ENCODE data around the gene LAT.
"Not testable (repeated sequence)": the region's sequence is repeated elsewhere in the genome, so short reads cannot be mapped to it uniquely, and the experiment has no call there.

LAT gene

GRCh38 chr16:28977703-28978662 lies 6.9 kb upstream of the LAT start:
- in situ Hi-C loops (cut with MboI; ENCODE audit: low sequenced_read_pairs) = no loop called here

- in situ Hi-C loops (cut with MboI; ENCODE audit: low sequenced_read_pairs) = not testable (repeated sequence)
Measured at GRCh38 chr16:28980330-28980729, 4.5 kb upstream of the LAT start.

GRCh38 chr16:28980929-28981328 lies 3.9 kb upstream of the LAT start:
- in situ Hi-C loops (cut with MboI; ENCODE audit: low sequenced_read_pairs) = no loop called here

GRCh38 chr16:28981517-28981916 lies 3.3 kb upstream of the LAT start:
- in situ Hi-C loops (cut with MboI; ENCODE audit: low sequenced_read_pairs) = no loop called here

GRCh38 chr16:28982418-28982817 lies 2.4 kb upstream of the LAT start:
- in situ Hi-C loops (cut with MboI; ENCODE audit: low sequenced_read_pairs) = no loop called here

GRCh38 chr16:28982949-28983348 lies 1.9 kb upstream of the LAT start:
- in situ Hi-C loops (cut with MboI; ENCODE audit: low sequenced_read_pairs) = no loop called here

GRCh38 chr16:28983644-28984043 lies 1.2 kb upstream of the LAT start:
- in situ Hi-C loops (cut with MboI; ENCODE audit: low sequenced_read_pairs) = no loop called here

- in situ Hi-C loops (cut with MboI; ENCODE audit: low sequenced_read_pairs) = no loop called here
Measured at GRCh38 chr16:28984091-28984490, 761 bp upstream of the LAT start.

- in situ Hi-C loops (cut with MboI; ENCODE audit: low sequenced_read_pairs) = no loop called here
Measured at GRCh38 chr16:28985211-28986041, 574 bp downstream of the LAT start.

GRCh38 chr16:28986046-28986445 lies 1.2 kb downstream of the LAT start:
- in situ Hi-C loops (cut with MboI; ENCODE audit: low sequenced_read_pairs) = no loop called here

GRCh38 chr16:28986492-28986891 lies 1.6 kb downstream of the LAT start:
- in situ Hi-C loops (cut with MboI; ENCODE audit: low sequenced_read_pairs) = no loop called here

- in situ Hi-C loops (cut with MboI; ENCODE audit: low sequenced_read_pairs) = no loop called here
Measured at GRCh38 chr16:28987170-28987853, 2.5 kb downstream of the LAT start.

- in situ Hi-C loops (cut with MboI; ENCODE audit: low sequenced_read_pairs) = no loop called here
Measured at GRCh38 chr16:28989363-28989762, 4.5 kb downstream of the LAT start.

- in situ Hi-C loops (cut with MboI; ENCODE audit: low sequenced_read_pairs) = no loop called here
Measured at GRCh38 chr16:28990375-28991040, 5.7 kb downstream of the LAT start.

GRCh38 chr16:28991687-28992086 lies 6.8 kb downstream of the LAT start:
- in situ Hi-C loops (cut with MboI; ENCODE audit: low sequenced_read_pairs) = no loop called here

GRCh38 chr16:28992496-28992895 lies 7.6 kb downstream of the LAT start:
- in situ Hi-C loops (cut with MboI; ENCODE audit: low sequenced_read_pairs) = no loop called here

GRCh38 chr16:28998837-28999236 lies 14.0 kb downstream of the LAT start:
- in situ Hi-C loops (cut with MboI; ENCODE audit: low sequenced_read_pairs) = no loop called here

- in situ Hi-C loops (cut with MboI; ENCODE audit: low sequenced_read_pairs) = no loop called here
Measured at GRCh38 chr16:28999577-28999976, 14.7 kb downstream of the LAT start.

GRCh38 chr16:29000019-29000418 lies 15.2 kb downstream of the LAT start:
- in situ Hi-C loops (cut with MboI; ENCODE audit: low sequenced_read_pairs) = no loop called here

GRCh38 chr16:29004496-29005139 lies 19.8 kb downstream of the LAT start:
- in situ Hi-C loops (cut with MboI; ENCODE audit: low sequenced_read_pairs) = not testable (repeated sequence)
